ENCODE data around the gene CCL15. TPM values are rescaled to one million over a fixed set of nuclear protein-coding genes. Genes with fewer than 3 reads are reported as not detected.

CCL15 gene
- not detected for total RNA-seq

GRCh38 chr17:36001110-36001771 lies at the start of gene CCL15:
CCL15 (minus strand) TSS chr17:36001553; CDS start chr17:36001492, 61 bp downstream.
- no peaks in the 10 kb centered on the region for H3K27me3 ChIP-seq
- no peaks in the 10 kb centered on the region for H3K9me3 ChIP-seq
- 54 to 55% methylated on average over 6 of the region's 6 CpGs for WGBS, 2 donors
- H3K27ac ChIP-seq, result peak within 1 kb of the TSS in 1 of 4 donors; percentile 26
- no peak for DNase-seq (ENCODE audit: low spot score in 2 of 2)
- no peak for TF ChIP-seq EP300 (IDR thresholded peaks at IDR 0.05)
- H3K4me1 ChIP-seq, result no peaks in the 10 kb centered on the region
- H3K4me3 ChIP-seq, result no peak within 1 kb of the TSS
- H3K36me3 ChIP-seq, result no peaks in the 10 kb centered on the region

DNA sequence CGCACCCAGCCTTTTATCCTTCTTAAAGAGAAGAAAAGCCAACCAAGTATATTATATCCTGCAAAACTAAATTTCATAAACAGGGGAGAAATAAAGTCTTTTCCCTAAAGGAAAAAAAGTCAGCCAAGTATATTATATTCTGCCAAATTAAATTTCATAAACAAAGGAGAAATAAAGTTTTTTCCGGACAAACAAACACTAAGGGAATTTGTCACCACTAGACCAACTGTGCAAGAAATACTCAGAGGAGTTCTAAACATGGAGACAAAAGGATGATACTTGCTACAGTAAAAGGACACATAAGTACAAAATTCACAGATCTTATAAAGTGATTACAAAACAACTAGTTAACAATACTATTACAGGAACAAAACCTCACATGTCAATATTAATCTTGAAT lies 48.3 kb upstream of the CCL15 start:
- H3K4me1 ChIP-seq, result no peaks in the 10 kb centered on the region
- TF ChIP-seq CTCF (IDR thresholded peaks at IDR 0.05) (no peak), EP300 (IDR thresholded peaks at IDR 0.05) (no peak), POLR2A (IDR thresholded peaks at IDR 0.05) (no peak)
- no peaks in the 10 kb centered on the region for H3K36me3 ChIP-seq
- no peak overlapping the region for H3K27ac ChIP-seq
- peaks cover 0 to 41% (median 5%) of the 10 kb centered on the region in 4 donors for H3K9me3 ChIP-seq
- H3K4me3 ChIP-seq, result no peak overlapping the region
- no peaks in the 10 kb centered on the region for H3K27me3 ChIP-seq
- DNase-seq (ENCODE audit: low spot score in 2 of 2), result no peak
- 95 to 99% methylated on average over 2 of the region's 2 CpGs for WGBS, 2 donors

GRCh38 chr17:36048066-36048465 lies 46.7 kb upstream of the CCL15 start:
- Histone ChIP-seq H3K9me3 (peaks cover 0 to 41% (median 5%) of the 10 kb centered on the region in 4 donors), H3K27ac (no peak overlapping the region), H3K27me3 (no peaks in the 10 kb centered on the region), H3K4me3 (no peak overlapping the region), H3K4me1 (no peaks in the 10 kb centered on the region), H3K36me3 (no peaks in the 10 kb centered on the region)
- 74 to 85% methylated on average over 2 of the region's 2 CpGs for WGBS, 2 donors
- TF ChIP-seq CTCF (IDR thresholded peaks at IDR 0.05) (no peak), POLR2A (IDR thresholded peaks at IDR 0.05) (no peak), EP300 (IDR thresholded peaks at IDR 0.05) (no peak)
- DNase-seq (ENCODE audit: low spot score in 2 of 2), result no peak

DNA sequence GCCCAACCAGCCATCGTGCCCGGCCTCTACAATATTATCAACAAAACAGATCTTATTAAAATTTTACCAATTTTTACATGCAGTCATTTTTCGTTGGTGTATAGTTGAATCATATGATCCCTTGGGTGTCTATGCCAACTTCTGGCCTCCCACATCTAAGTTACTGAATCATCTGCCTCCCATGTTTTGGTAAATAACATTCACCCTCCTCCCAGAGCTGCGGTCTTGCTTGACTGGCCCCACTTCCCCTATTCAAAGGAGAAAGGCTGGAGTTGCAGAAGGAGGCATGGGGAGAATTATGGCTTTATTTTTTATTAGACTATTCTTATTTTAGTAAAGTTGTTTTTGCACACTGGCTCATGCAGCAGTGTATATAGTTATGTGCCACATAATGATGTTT lies 34.9 kb upstream of the CCL15 start:
- H3K27me3 ChIP-seq, result no peaks in the 10 kb centered on the region
- no peaks in the 10 kb centered on the region for H3K9me3 ChIP-seq
- no peak overlapping the region for H3K4me3 ChIP-seq
- H3K27ac ChIP-seq, result no peak overlapping the region
- H3K4me1 ChIP-seq, result no peaks in the 10 kb centered on the region
- TF ChIP-seq POLR2A (IDR thresholded peaks at IDR 0.05), result no peak
- TF ChIP-seq EP300 (IDR thresholded peaks at IDR 0.05), result no peak
- WGBS, 2 donors, result 84 to 89% methylated on average over 4 of the region's 4 CpGs
- DNase-seq (ENCODE audit: low spot score in 2 of 2), result no peak
- no peaks in the 10 kb centered on the region for H3K36me3 ChIP-seq

- Histone ChIP-seq H3K9me3 (no peaks in the 10 kb centered on the region), H3K4me1 (no peaks in the 10 kb centered on the region), H3K27me3 (no peaks in the 10 kb centered on the region), H3K36me3 (no peaks in the 10 kb centered on the region), H3K4me3 (no peak overlapping the region), H3K27ac (no peak overlapping the region)
- DNase-seq (ENCODE audit: low spot score in 2 of 2), result no peak
- no peak for TF ChIP-seq CTCF (IDR thresholded peaks at IDR 0.05)
- no peak for TF ChIP-seq POLR2A (IDR thresholded peaks at IDR 0.05)
- no peak for TF ChIP-seq EP300 (IDR thresholded peaks at IDR 0.05)
- WGBS, 2 donors, result 68 to 69% methylated on average over 3 of the region's 3 CpGs
Measured at GRCh38 chr17:36034127-36034526, 32.8 kb upstream of the CCL15 start.

DNA sequence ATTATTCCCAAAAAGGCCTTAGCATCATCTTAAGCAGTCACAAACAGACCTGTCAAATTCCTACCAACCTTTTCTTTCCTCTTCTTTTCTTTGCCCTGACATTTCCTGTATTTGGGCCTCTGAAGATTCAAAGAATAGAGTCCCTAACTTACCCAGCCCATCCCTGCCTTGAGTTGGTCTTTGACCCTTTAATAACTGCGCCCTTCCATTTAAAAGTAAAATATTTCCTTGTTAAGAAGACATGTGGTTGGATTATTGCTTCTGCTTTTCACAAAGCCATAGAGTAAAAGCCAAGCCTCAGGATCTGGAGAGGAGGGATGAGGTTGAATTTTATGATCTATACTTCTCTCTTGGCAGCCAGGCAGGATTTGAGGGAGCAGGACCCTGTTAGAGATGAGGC lies 29.6 kb upstream of the CCL15 start:
- Histone ChIP-seq H3K4me1 (no peaks in the 10 kb centered on the region), H3K4me3 (no peak overlapping the region), H3K27ac (no peak overlapping the region), H3K9me3 (no peaks in the 10 kb centered on the region), H3K36me3 (no peaks in the 10 kb centered on the region), H3K27me3 (no peaks in the 10 kb centered on the region)
- no peak for DNase-seq (ENCODE audit: low spot score in 2 of 2)
- no peak for TF ChIP-seq CTCF (IDR thresholded peaks at IDR 0.05)
- TF ChIP-seq POLR2A (IDR thresholded peaks at IDR 0.05), result no peak
- no peak for TF ChIP-seq EP300 (IDR thresholded peaks at IDR 0.05)
- 81 to 93% methylated on average over 1 of the region's 1 CpG for WGBS, 2 donors

Measured in tibial nerve (tissue), 4 donors.